NCI-H748 (cell line): ENCODE results near the gene LIPC.

ENCODE experiments used
- DNase-seq: peaks from one replicate; lab custom pipeline; 2025; ENCODE audit not compliant: unreplicated experiment; lab: John Stamatoyannopoulos, UW

Gene LIPC

GRCh38 chr15:58549013-58549784 lies 117.4 kb downstream of the LIPC start:
- no peak for DNase-seq

GRCh38 chr15:58549785-58550074 lies 117.9 kb downstream of the LIPC start:
- no peak for DNase-seq

DNA sequence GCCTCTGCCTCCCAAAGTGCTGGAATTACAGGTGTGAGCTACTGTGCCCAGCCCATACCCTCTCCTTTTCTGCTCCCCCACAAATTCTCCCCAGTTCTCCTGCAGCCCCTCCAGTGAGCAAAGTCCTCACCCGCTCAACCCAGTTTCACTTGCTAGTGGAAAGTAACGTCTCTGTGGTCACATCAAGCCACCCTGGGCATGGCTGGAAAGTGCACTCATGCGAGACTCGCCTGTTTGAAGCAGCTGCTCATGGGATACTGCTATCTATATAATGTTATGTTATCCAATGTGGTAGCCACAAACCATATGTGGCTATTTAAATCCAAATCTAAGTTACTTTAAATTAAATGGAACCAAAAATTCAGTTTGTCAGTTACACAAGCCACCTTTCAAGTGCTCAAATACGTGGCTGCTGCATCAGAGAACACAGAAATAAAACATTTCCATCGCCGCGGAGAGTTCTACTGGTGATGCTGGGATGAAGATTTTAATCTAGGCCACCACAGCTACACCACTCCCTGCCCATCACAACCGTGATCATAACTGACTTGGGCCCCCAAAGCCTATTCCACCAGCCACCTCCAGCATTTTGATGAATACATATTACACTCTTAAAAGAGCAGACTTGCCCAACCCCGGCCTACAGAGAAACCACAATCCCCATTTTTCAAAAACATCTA lies 119.4 kb downstream of the LIPC start:
- DNase-seq = no peak

DNA sequence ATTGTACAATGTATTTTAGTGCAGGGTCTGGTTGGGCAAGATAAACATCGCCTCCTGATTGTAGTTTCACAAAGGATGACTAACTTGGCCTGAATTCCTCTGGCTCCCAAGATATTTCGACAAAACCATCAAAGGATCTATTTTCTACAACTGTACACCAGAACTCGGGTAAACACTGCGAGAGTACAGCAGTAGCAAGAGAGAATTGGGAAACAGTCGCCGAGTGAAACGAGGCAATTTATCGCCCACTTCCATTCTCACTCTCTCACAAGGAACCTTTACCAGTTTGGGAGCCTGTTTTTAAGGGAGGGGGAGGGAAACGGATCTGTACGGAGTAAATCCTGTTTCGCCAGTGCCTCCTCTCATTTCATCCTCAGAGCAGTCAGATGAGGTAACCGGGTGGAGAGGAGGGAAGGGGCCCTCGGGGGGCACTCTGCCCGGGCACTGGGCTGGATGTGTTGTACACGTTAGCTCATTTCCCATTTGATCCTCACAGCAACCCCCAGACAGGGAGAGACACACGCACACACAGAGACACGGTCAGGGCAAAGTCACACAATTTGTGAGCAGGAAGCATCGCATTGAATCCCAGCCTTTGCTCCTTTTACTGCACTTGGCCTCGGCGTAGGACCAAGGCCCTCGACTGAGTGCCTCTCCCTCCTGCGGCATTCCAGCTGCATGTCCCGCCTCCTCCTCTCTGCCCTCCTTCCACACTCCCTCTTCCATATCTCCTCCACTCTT lies 120.1 kb downstream of the LIPC start:
- no peak for DNase-seq

DNA sequence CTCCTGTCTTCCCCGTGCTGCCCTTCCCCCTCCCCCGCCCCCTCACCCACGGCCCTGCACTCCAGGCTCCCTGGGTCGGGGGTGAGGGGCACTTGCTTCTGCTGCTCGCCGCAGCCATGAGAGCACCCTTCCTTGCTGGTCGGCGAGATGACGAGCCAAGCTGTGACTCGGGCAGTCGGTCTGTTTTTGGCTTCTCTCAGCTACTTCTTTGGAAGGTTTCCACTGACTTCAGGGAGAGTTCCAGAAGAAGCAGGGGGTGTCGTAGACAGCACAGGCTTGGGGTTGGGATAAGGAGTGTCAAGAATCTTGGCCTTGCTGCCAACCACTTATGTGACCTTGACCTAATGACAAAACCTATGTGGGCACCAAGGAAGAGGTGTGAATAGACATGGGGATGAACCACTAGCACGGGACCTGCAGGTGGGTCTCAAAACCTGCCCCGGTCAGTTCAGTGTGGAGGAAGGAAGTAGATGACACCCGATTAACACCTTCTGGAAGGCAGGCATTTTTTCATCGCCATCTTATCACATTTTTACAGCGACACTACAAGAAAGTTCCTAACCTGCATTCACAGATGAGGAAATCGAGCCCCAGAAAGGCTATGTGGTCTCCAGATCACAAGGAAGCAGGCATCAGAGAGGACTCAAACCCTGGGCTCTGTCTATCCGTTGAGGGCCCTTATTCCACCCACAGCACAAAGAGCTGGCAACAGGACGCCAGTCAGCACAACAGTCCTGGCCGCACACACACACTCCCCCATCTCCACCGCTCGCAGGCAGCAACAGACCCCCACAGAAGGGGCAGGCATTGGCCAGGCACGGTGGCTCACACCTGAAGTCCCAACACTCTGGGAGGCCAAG lies 120.9 kb downstream of the LIPC start:
- DNase-seq = no peak

- no peak for DNase-seq
Observed at GRCh38 chr15:58553365-58553918, 121.7 kb downstream of the LIPC start.

DNA sequence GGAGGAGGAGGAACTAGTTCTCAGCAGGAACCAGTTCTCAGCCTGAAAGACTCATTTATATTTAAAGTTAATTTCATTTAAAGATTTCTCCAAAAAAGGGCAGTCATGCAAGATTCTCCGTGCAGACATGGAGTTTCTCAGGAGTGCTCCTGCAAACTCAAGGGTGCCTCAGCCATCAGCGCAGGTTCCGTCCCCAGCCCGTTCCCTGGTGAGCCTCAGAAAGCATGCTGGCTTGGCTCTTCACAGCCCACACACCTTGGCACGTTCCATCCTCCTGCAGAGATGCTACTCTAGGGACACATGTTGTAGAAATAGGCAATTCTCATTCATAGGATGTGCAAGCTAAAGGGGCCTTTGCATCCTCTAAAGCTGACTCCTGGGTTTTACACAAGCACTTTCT lies 123.0 kb downstream of the LIPC start:
- DNase-seq = no peak

DNA sequence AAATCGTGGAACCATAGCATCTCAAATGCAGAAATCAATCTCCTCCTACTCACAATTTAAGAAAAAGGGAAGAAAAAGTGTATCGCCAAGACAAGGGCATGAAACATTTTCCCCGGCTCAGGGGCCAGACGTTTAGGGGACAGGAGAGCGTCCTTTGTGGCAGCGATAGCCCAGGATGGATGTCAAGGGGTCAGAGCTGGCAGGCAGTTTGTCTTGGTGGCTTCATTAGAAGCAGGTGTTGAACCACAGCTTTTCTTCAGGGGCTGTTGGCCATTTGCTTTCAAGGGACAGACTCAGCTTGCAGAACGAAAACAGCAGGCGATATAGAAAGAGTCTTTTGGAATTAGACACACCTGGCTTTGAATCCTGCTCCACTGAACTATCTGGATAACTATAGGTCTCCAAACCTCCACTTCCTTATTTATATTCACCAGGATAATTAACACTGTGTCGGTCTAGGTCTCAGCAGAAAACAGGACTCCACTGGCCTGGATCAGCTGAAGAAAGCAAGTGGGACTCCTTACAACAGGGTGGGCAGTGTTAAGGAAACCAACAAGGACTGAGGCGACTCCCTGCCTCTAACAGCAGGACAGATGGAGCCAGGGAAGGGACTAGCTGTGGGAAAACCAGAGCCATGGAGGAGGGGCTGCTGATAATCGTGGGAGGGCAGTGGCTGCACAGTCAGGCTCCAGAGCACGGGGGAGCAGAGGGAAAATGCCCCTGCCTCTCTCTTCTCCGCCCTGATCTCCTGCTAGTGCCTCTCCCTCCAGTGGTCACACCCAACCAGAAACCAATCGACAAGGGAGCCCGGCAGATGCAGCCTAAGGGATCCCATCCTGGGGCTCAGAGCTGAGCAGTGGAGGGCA lies 123.6 kb downstream of the LIPC start:
- DNase-seq = no peak

GRCh38 chr15:58556028-58556361 lies 124.2 kb downstream of the LIPC start:
- no peak for DNase-seq

GRCh38 chr15:58556541-58556940 lies 124.8 kb downstream of the LIPC start:
- no peak for DNase-seq

GRCh38 chr15:58558777-58559176 lies 127.0 kb downstream of the LIPC start:
- no peak for DNase-seq

DNA sequence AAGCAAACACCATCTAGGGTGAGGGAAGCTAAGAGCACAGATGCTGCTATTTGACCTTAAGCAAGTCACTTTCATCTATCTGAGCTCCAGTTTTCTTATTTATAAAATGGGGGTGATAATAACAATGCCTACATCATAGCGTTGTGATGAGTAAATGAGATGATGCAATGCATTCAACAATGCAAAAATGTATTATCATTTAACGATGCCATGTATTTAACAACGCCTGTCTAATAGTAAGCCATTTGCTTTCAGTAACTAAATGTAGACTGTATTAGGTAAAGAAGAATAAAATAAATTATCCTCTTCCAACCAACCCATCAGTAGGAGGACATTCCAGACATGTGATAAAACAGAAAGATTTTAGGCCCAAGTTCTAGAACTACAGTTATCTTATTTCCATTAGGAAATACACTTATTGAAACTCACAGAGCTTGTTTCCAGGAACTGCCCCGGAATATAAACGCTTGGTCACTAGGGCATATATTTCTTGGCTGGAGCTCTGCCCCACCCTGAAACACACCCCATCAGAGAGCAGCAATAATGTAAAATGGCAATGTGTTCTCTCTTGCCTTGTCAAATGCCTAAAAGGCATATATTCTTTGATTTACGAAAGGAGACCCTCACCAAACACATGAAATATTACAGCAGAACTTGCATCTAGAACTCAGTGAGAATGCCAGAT lies 128.3 kb downstream of the LIPC start:
- no peak for DNase-seq

- no peak for DNase-seq
Observed at GRCh38 chr15:58561321-58561720, 129.5 kb downstream of the LIPC start.

GRCh38 chr15:58562135-58562534 lies 130.3 kb downstream of the LIPC start:
- DNase-seq = no peak

GRCh38 chr15:58564981-58565380 lies 133.2 kb downstream of the LIPC start:
- no peak for DNase-seq

DNA sequence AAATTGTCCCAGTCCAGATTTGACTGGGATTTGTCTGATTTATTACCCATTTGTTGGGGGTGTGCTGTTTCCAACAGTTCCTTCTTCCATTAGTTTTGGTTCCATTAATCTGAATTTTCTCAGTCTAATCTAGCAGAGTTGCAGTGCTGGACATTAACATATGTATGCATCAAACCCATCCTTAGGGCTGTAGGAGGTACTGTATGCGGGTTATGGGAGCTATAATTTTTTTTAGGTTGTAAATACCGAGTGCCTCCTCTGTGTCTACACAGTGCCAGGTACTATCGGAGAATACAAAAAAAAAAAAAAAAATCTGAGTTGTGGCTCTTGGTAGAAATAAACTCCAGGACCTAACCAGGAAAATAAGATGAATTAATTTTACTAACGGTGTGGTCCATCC lies 133.8 kb downstream of the LIPC start:
- DNase-seq = no peak

GRCh38 chr15:58566029-58566428 lies 134.2 kb downstream of the LIPC start:
- DNase-seq = no peak

GRCh38 chr15:58568157-58568571 lies 136.4 kb downstream of the LIPC start:
- no peak for DNase-seq

DNA sequence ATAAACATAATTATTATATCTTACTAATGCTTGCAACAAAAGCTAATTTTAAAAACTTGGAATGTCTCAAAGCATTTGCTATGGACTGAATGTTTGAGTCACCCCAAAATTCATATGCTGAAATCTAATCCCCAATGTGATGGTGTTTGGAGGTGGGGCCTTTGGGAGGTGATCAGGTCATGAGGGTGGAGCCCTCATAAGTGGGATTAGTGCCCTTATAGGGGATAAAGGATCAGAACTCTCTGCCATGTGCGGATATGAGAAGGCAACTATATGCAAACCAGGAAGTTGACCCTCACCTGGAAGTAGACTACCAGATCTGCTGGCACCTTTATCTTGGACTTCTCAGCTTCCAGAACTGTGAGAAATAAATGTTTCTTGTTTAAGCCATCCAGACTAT lies 137.7 kb downstream of the LIPC start:
- no peak for DNase-seq

GRCh38 chr15:58571491-58571890 lies 139.7 kb downstream of the LIPC start:
- DNase-seq = no peak
